VCaP (cell line): Measurements from ENCODE around the gene MBD4.
A peak's percentile ranks its signal among the peaks of the same experiment; 100 is the strongest.

Experiments
- H3K27ac ChIP-seq: fragments of 450-650 bp; 2 replicates; pipeline ENCODE4 v1.5.1; 2017
- CTCF ChIP-seq: fragments of 450-650 bp; conservative IDR thresholded peaks from 2 replicates; pipeline ENCODE4 v1.5.1; 2017; ENCODE audit warnings: mild to moderate bottlenecking, moderate library complexity

MBD4 gene

DNA sequence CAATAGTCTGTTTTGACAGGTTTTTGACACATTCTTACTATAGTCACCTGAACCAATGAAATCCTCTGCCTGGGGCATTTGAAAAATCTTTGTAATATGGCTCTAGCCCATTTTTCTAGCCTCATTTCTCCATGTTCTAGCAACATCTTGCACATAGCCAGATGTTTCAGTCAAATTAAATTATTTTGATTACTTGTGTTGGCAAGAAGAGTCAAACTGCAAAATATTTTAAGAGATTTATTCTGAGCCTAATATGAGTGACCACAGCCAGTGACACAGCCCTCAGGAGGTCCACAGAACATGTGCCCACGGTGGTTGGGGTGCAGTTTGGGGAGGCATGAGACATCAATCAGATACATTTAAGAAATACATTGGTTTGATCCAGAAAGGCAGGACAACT is 7.2 kb upstream of the MBD4 start:
- no peak for TF ChIP-seq CTCF
- no peak overlapping the region for H3K27ac ChIP-seq

DNA sequence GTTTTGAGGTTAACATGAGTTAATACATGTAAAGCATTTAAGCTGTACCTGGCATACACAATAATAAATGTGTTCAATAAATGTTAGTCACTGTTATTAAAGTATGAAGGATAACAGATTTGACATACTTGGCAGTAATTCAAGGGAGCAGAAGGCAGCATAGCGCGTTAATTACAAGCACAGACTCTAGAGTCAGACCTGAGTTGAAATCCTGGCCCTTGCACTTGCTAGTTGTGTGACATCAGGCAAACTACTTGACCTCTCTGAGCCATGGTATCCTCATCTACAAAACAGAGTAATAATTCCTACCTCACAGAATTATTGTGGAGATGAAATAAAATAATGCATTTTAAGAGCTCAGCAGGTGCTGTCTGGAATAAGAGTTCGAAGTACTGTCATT is 5.7 kb upstream of the MBD4 start:
- no peak overlapping the region for H3K27ac ChIP-seq
- no peak for TF ChIP-seq CTCF

- no peak overlapping the region for H3K27ac ChIP-seq
- no peak for TF ChIP-seq CTCF
These were observed 3.2 kb upstream of the MBD4 start for GRCh38 chr3:129442947-129443346.

DNA sequence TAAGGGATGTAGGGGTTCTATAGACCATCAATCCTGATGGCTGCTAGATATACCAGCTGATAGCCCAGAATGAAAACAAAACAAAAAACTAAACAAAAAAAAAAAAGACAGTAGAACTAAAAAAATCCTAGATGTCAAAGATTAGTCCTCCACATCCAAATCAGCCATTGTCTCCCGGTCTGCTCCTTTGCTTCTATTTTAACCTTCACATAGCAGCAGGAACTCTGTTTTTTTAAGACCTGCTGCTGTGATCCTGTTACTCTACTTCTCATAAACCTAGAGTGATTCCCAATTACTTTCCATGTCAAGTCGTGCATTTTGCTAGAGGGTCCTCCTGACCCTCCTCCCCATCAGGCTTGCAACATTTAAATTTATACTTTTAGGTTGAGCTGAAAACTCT is 2.7 kb upstream of the MBD4 start:
- peak overlapping the region; percentile 87; the same call in 1 of the 2 replicates for H3K27ac ChIP-seq

DNA sequence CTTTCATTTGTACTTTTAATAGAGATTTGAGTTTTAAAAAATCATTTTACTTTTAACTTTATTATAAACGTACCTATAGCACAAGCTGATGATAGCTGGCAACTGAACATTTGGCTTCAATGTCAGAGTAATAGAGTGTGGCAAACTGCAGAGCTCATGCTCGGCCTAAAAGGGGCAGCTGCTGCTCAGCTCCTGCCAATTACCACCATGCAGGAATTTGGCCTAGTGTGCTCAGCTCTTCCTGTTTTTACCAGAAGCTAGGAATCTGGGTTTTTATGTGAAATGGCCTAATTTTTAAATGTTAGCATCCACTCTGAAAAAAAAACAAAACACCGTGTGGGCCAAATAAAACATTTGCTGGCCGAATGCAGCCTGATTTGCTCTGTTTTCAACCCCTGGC is 2.0 kb upstream of the MBD4 start:
- TF ChIP-seq CTCF = no peak
- H3K27ac ChIP-seq = peak overlapping the region; percentile 87

More for the DNA sequence above, 2.7 kb upstream of the MBD4 start:
- TF ChIP-seq CTCF = no peak

GRCh38 chr3:129441215-129441614 is 1.5 kb upstream of the MBD4 start:
- no peak for TF ChIP-seq CTCF
- peak overlapping the region; percentile 87 for H3K27ac ChIP-seq

DNA sequence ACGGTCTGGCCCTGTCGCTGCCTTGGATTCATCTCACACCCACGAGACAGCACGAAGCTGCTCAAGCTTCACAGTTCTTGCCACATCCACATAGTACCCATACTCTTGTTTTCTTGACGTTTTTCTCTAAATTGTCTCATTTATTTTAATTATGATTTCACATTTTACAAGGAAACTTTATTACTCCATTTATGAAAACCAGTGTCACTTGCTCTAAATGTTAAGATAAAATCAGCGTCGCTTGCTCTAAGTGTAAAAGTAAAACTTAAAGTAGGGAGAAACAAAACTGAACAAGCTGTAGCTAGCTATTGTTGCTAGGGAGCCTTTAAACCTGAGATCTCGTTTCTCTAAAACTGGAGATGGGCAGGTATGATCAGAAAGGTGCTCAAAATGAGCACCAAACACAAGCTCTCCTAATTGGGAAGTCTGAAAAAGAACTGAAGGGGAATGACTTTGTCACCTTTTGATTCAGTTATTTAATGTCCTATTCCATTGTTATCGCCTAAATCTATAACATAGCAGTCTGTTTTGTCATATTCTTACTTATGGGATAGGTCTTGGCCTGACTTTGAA is 956 bp upstream of the MBD4 start:
- H3K27ac ChIP-seq = peak overlapping the region; percentile 87
- no peak for TF ChIP-seq CTCF
